Ectodermal cell (in vitro differentiated cells): Measurements from ENCODE around the gene ARL14EP.

Experiments
- H3K27ac ChIP-seq: 2 replicates; pipeline ENCODE4 v1.7.0; 2013; ENCODE audit warnings: mild to moderate bottlenecking, low read depth, low read length; ENCODE audit not compliant: insufficient read depth, poor library complexity, severe bottlenecking
- H3K27me3 ChIP-seq: 2 replicates; pipeline ENCODE4 v1.7.0; 2013; ENCODE audit warnings: mild to moderate bottlenecking, low read length; ENCODE audit not compliant: insufficient read depth, control insufficient read depth, poor library complexity, severe bottlenecking
- H3K36me3 ChIP-seq: one replicate; pipeline ENCODE4 v1.7.0; 2013; ENCODE audit warnings: low read length; ENCODE audit not compliant: control insufficient read depth, insufficient read depth
- H3K4me1 ChIP-seq: one replicate; pipeline ENCODE4 v1.7.0; 2013; ENCODE audit warnings: low read length; ENCODE audit not compliant: control insufficient read depth, insufficient read depth
- H3K4me3 ChIP-seq: 2 replicates; pipeline ENCODE4 v1.7.0; 2013; ENCODE audit warnings: low read depth, low read length, control low read depth; ENCODE audit not compliant: insufficient read depth
- H3K9me3 ChIP-seq: 2 replicates; pipeline ENCODE4 v1.7.0; 2013; ENCODE audit warnings: mild to moderate bottlenecking, low read length, moderate library complexity; ENCODE audit not compliant: control insufficient read depth
- WGBS, 2 experiments: methylation state at CpG; one replicate each; pipeline ENCODE4 v1.1.7; 2013; ENCODE audit warnings: missing lambda C conversion rate in 2 of 2; 5-methylcytosine and 5-hydroxymethylcytosine counted together

The ARL14EP gene

DNA sequence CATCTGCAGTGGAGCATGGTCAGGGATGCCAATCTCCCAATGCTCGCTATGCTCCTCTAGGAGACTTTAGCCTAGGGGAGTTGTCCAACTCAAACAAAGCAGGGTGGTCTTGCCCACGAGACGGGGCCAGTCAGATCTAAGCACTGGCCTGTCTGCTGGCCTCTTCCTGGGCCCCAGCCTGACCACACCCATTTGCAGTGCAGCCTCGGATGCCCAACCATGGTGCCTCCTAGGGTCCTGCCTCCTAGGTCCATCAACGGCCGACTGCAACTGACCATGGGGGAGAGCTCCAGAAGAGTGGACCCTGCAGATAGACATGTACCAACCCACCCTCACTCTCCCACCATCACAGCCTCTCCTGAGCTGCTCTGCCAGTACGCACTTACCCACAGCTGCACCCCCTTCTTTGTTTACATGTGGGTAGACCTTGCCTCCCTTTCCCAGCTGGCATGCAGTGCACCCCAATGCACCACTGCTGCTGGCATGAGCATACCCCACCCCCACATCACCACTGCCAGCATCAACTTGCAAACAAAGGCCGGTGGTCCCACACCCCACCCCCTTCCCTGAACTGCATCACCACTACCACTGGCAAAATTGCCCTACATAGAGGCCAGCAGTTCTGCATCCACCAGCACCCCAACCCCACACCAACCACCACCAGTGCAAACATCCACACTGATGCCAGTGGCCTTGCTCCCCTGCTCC, 27.6 kb upstream of the ARL14EP start:
- WGBS, 2 experiments, result 91 to 92% methylated on average over 8 of the region's 8 CpGs
- Histone ChIP-seq H3K36me3 (no peaks in the 10 kb centered on the region), H3K27ac (no peak overlapping the region), H3K27me3 (no peaks in the 10 kb centered on the region), H3K4me3 (no peak overlapping the region), H3K4me1 (no peaks in the 10 kb centered on the region), H3K9me3 (no peaks in the 10 kb centered on the region)

DNA sequence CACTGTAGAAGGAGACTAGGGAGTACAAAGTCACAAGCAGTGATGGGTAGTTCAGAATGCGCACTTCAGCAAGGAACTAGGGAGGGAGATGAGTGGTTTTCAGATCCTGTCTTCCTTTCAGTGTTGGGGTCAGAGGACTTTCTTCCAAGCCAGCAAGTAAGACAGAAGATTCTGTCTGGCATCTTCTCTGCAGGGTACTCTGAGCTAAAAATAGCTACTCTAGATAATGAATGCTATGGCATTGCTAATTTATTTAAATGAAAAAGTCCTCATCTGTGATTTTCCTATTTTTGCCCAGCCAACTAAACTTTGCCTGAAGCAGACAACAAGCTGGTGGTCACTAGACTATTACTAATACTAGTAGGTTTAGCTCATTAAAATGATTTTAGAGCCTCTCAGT, 18.3 kb upstream of the ARL14EP start:
- Histone ChIP-seq H3K36me3 (no peaks in the 10 kb centered on the region), H3K4me1 (no peaks in the 10 kb centered on the region), H3K9me3 (no peaks in the 10 kb centered on the region), H3K4me3 (no peak overlapping the region), H3K27ac (no peak overlapping the region), H3K27me3 (no peaks in the 10 kb centered on the region)
- WGBS, 2 experiments, result 93 to 100% methylated on average over 1 of the region's 1 CpG

DNA sequence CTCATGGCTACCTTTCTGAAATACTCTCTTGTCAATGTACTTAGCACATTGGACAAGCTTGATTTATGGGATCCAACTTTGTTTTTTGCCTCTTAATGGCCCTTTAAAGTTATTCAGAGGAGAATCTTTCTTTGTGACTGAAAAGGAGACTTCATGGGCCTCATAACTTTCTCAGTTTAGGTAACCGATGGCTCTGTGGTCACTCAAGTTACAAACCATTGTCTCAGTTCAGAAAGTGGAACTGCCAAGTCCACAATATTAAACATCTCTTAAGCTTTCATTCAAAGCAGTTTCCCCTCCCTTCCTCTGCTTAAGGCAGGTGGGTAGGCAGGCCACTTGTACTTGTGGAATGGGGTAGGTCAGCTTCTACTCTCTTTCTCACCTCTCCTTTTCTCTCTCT, 12.3 kb upstream of the ARL14EP start:
- no peak overlapping the region for H3K27ac ChIP-seq
- H3K9me3 ChIP-seq, result no peaks in the 10 kb centered on the region
- 94 to 96% methylated on average over 1 of the region's 1 CpG for WGBS, 2 experiments

DNA sequence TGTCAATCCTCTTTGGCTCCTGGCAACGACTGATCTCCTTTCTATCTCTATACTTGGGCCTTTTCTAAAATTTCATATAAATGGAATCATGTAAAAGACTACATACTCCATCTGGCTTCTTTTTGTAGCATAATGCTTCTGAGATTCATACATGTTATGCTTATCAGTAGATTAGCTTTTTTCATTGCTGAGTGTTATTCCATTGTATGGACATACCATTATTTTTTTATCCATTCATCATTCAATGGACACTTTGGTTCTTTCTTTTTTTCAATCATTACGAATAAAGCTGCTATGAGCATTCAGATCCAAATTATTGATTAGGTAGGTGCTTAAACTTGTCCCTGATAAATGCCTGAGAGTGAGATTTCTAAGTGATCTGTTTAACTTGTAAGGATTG, 11.7 kb upstream of the ARL14EP start:
- no peaks in the 10 kb centered on the region for H3K27me3 ChIP-seq
- H3K4me1 ChIP-seq, result no peaks in the 10 kb centered on the region
- H3K27ac ChIP-seq, result no peak overlapping the region
- H3K9me3 ChIP-seq, result no peaks in the 10 kb centered on the region
- no peaks in the 10 kb centered on the region for H3K36me3 ChIP-seq
- 48 to 100% methylated on average over 1 to 2 of the region's 2 CpGs for WGBS, 2 experiments
- H3K4me3 ChIP-seq, result no peak overlapping the region

More for the DNA sequence above, 12.3 kb upstream of the ARL14EP start:
- Histone ChIP-seq H3K4me1 (no peaks in the 10 kb centered on the region), H3K27me3 (no peaks in the 10 kb centered on the region), H3K36me3 (no peaks in the 10 kb centered on the region), H3K4me3 (no peak overlapping the region)

GRCh38 chr11:30312243-30312642, 10.7 kb upstream of the ARL14EP start:
- Histone ChIP-seq H3K4me1 (no peaks in the 10 kb centered on the region), H3K27ac (no peak overlapping the region), H3K4me3 (no peak overlapping the region), H3K36me3 (no peaks in the 10 kb centered on the region), H3K27me3 (peaks cover 3% of the 10 kb centered on the region), H3K9me3 (no peaks in the 10 kb centered on the region)
- WGBS, 2 experiments, result 67% methylated on average over 1 of the region's 1 CpG; no CpG with 5 or more reads in 1 of the 2 experiments

- Histone ChIP-seq H3K9me3 (no peaks in the 10 kb centered on the region), H3K36me3 (no peaks in the 10 kb centered on the region), H3K4me1 (no peaks in the 10 kb centered on the region), H3K4me3 (no peak overlapping the region), H3K27ac (no peak overlapping the region), H3K27me3 (peaks cover 14% of the 10 kb centered on the region)
- 84 to 94% methylated on average over 2 of the region's 2 CpGs for WGBS, 2 experiments
Measured at GRCh38 chr11:30313580-30313979, 9.3 kb upstream of the ARL14EP start.

- H3K27ac ChIP-seq, result no peak overlapping the region
- no peak overlapping the region for H3K4me3 ChIP-seq
- H3K27me3 ChIP-seq, result peaks cover 15% of the 10 kb centered on the region
- H3K4me1 ChIP-seq, result no peaks in the 10 kb centered on the region
- H3K9me3 ChIP-seq, result no peaks in the 10 kb centered on the region
- no peaks in the 10 kb centered on the region for H3K36me3 ChIP-seq
Measured at GRCh38 chr11:30314625-30315024, 8.3 kb upstream of the ARL14EP start.

- Histone ChIP-seq H3K4me1 (no peaks in the 10 kb centered on the region), H3K9me3 (no peaks in the 10 kb centered on the region), H3K4me3 (no peak overlapping the region), H3K27ac (no peak overlapping the region), H3K36me3 (no peaks in the 10 kb centered on the region), H3K27me3 (peaks cover 27% of the 10 kb centered on the region)
- 100% methylated on average over 1 of the region's 1 CpG; no CpG with 5 or more reads in 1 of the 2 experiments for WGBS, 2 experiments
Measured at GRCh38 chr11:30316237-30316636, 6.7 kb upstream of the ARL14EP start.

DNA sequence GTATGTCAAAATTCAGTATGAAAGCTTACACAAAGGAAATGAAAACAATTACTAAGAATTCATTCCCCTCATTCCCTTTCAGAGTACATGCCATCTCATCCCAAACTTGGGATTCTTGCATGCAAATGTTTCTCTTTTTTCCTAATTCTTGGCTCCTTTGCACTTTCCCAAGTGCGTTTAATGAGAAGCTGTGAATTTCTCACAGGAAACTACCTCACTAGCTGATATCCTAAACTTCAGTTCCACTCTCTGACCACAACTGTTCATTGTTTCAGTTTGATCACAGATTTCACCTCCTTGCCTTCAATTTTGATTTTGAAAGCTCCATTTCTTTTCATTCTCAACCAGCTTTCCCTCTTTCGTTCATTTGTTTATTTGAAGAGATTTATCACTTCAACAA, 5.9 kb upstream of the ARL14EP start:
- WGBS, 2 experiments, result 81 to 94% methylated on average over 2 of the region's 2 CpGs
- Histone ChIP-seq H3K4me1 (no peaks in the 10 kb centered on the region), H3K27me3 (peaks cover 27% of the 10 kb centered on the region), H3K9me3 (no peaks in the 10 kb centered on the region), H3K4me3 (no peak overlapping the region), H3K27ac (no peak overlapping the region), H3K36me3 (no peaks in the 10 kb centered on the region)

DNA sequence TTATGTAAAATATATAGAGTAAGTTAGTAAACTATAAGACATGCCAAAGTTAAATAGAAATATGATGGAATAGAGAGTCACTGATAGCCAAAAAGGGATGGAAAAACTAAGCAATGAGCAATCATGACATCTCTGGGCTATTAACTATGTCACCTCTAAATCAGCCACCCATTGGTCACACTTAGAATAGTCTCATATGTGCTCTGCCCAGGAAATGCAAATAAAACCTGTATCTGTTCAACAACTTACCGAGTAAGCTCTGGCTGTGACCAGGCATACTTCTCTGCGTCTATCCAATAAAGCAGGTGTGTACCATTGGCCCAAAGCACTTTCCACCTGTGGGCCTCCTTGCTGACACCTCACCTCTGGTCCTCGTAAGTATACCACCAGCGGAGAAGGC, 1.6 kb upstream of the ARL14EP start:
- 98% methylated on average over 4 of the region's 4 CpGs for WGBS, 2 experiments
- Histone ChIP-seq H3K9me3 (no peaks in the 10 kb centered on the region), H3K27me3 (peaks cover 27% of the 10 kb centered on the region)

DNA sequence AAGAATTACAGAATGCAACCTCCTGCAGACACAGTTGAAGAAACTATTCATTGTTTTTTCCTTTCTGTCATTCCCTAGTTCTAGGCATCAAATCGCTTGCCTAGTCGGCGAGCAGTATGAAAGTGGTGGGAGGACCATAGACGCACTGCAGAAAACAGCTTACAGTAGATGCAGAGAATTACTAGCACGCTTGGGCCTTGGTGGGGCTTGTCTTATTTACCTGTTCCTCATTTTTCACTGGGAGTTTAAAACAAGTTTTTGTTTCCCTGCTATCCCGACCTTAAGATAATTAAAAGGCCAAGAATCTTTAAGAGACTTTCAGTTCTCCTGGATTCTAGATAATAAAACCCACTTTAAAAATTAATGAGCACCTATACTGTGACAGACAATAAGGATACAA, 713 bp upstream of the ARL14EP start:
- Histone ChIP-seq H3K9me3 (no peaks in the 10 kb centered on the region), H3K4me1 (peaks cover 9% of the 10 kb centered on the region), H3K27ac (no peak overlapping the region), H3K27me3 (peaks cover 24% of the 10 kb centered on the region), H3K4me3 (no peak overlapping the region), H3K36me3 (no peaks in the 10 kb centered on the region)
- 78 to 82% methylated on average over 6 of the region's 6 CpGs for WGBS, 2 experiments

More for the DNA sequence above, 1.6 kb upstream of the ARL14EP start:
- Histone ChIP-seq H3K4me1 (peaks cover 9% of the 10 kb centered on the region), H3K4me3 (no peak overlapping the region), H3K36me3 (no peaks in the 10 kb centered on the region), H3K27ac (no peak overlapping the region)
